ENCODE data around the gene HSDL1. TPM values are rescaled to one million over a fixed set of nuclear protein-coding genes. Genes with fewer than 3 reads are reported as not detected.

HSDL1 gene
- total and polyA plus RNA-seq, 2 of the 8 experiments (the other 6 are each of a cell fraction or from before 2014, with no cell fraction given): 25.0 to 55.7 TPM

DNA sequence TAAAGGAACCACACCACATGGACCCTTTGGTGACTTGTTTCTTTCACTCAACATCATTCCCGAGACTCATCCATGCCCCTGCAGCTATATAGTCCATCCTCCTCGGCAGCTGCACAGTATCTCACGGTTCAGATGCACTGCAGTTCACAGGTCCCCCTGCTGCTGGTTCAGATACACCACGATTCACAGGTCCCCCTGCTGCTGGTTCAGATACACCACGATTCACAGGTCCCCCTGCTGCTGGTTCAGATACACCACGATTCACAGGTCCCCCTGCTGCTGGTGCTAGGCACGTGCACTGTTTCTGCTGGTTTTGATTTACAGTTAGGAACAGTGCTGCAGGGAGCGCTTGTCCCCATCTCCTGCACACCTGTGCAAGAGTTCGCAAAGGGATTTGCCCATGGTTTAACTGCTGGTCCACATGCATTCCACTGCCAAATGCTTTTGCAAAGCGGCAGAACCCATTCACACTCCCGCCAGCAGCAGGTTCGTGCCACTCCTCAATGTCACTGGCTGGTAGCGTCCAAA lies 3.8 kb downstream of the HSDL1 start (continued):
- no peak for TF ChIP-seq SUZ12 (IDR thresholded peaks at IDR 0.05; ENCODE audit: low read length)
- TF ChIP-seq ASH2L (IDR thresholded peaks at IDR 0.05; ENCODE audit: low read length): no peak
- TF ChIP-seq SP1 (IDR thresholded peaks at IDR 0.05; ENCODE audit: low read depth, low read length): no peak
- TF ChIP-seq POLR2AphosphoS5 (IDR thresholded peaks at IDR 0.05; ENCODE audit: low read depth, low read length): no peak
- TF ChIP-seq, protein P1, sequence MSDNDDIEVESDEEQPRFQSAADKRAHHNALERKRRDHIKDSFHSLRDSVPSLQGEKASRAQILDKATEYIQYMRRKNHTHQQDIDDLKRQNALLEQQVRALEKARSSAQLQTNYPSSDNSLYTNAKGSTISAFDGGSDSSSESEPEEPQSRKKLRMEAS (IDR thresholded peaks at IDR 0.05): peak; percentile 59
- no peak for TF ChIP-seq SRF (IDR thresholded peaks at IDR 0.05; ENCODE audit: low read depth, low read length)
- TF ChIP-seq TEAD4 (IDR thresholded peaks at IDR 0.05; ENCODE audit: low read depth, low read length): no peak
